CD14-positive monocyte (primary cell): ENCODE data around the gene KIF13A. TPM values are rescaled to one million over a fixed set of nuclear protein-coding genes. Genes with fewer than 3 reads are reported as not detected.

Source experiments
- DNase-seq, 3 donors: peaks; one replicate each; pipeline ENCODE4 v3.0.0-alpha.2; 2011 to 2022
- H2AFZ ChIP-seq: 2 replicates; pipeline ENCODE4 v1.6.0; 2012; ENCODE audit warnings: mild to moderate bottlenecking, low read depth, low read length, inconsistent platforms; ENCODE audit not compliant: insufficient read depth, poor library complexity, severe bottlenecking
- H3K27ac ChIP-seq, 2 donors: 1 replicate in 1 of 2; 2 replicates in 1 of 2; pipeline ENCODE4 v1.5.1; 2012 to 2013; ENCODE audit warnings: low read length in 2 of 2, control low read depth in 1 of 2, inconsistent platforms in 1 of 2, low read depth in 1 of 2, mild to moderate bottlenecking in 1 of 2
- H3K27me3 ChIP-seq, 2 donors: one replicate each; pipeline versions ENCODE4 v1.6.0 to v1.6.1; 2011 to 2013; ENCODE audit warnings: low read length in 2 of 2; ENCODE audit not compliant: control insufficient read depth in 2 of 2, insufficient read depth in 2 of 2
- H3K36me3 ChIP-seq, 2 donors: replicated peaks in 1 of 2; 1 replicate in 1 of 2; 2 replicates in 1 of 2; pipeline versions ENCODE4 v1.5.1 to v1.6.1; 2012 to 2013; ENCODE audit warnings: low read length in 2 of 2, control low read depth in 1 of 2, inconsistent platforms in 1 of 2, mild to moderate bottlenecking in 1 of 2; ENCODE audit not compliant: insufficient read depth in 2 of 2, control insufficient read depth in 1 of 2
- H3K4me1 ChIP-seq, 2 donors: 1 replicate in 1 of 2; 2 replicates in 1 of 2; pipeline versions ENCODE4 v1.5.1 to v1.6.1; 2012 to 2013; ENCODE audit warnings: low read length in 2 of 2, control low read depth in 1 of 2, inconsistent platforms in 1 of 2, mild to moderate bottlenecking in 1 of 2, moderate library complexity in 1 of 2; ENCODE audit not compliant: insufficient read depth in 2 of 2, control insufficient read depth in 1 of 2
- H3K4me2 ChIP-seq: replicated peaks from 2 replicates; pipeline ENCODE3; 2012; ENCODE audit warnings: low read length, moderate library complexity, mild to moderate bottlenecking; ENCODE audit not compliant: poor library complexity, severe bottlenecking; ENCODE audit errors: extremely low read depth
- H3K4me3 ChIP-seq, 3 experiments: fragments of 200-600 bp in 1 of 3; sonication (generic) in 1 of 3; replicated peaks in 1 of 3; 1 replicate in 2 of 3; 2 replicates in 1 of 3; pipeline ENCODE4 v1.5.1; 2011 to 2013; ENCODE audit warnings: low read length in 3 of 3, mild to moderate bottlenecking in 3 of 3, control low read depth in 2 of 3, low read depth in 2 of 3, inconsistent platforms in 1 of 3, moderate library complexity in 1 of 3
- H3K79me2 ChIP-seq: 2 replicates; pipeline ENCODE4 v1.6.0; 2012; ENCODE audit warnings: mild to moderate bottlenecking, control low read depth, inconsistent platforms, low read length, moderate library complexity; ENCODE audit not compliant: insufficient read depth
- H3K9ac ChIP-seq: 2 replicates; pipeline ENCODE4 v1.6.0; 2017; ENCODE audit warnings: low read length, mild to moderate bottlenecking; ENCODE audit not compliant: insufficient read depth, poor library complexity, severe bottlenecking
- H3K9me3 ChIP-seq, 2 donors: replicated peaks in 1 of 2; 1 replicate in 1 of 2; 2 replicates in 1 of 2; pipeline versions ENCODE4 v1.5.1 to v1.6.1; 2012 to 2013; ENCODE audit warnings: low read length in 2 of 2, control low read depth in 1 of 2; ENCODE audit not compliant: control insufficient read depth in 1 of 2, insufficient read depth in 1 of 2
- H4K20me1 ChIP-seq: 2 replicates; pipeline ENCODE4 v1.6.0; 2012; ENCODE audit warnings: mild to moderate bottlenecking, low read length, control low read depth, moderate library complexity; ENCODE audit not compliant: insufficient read depth
- H3K27ac Mint-ChIP-seq, 7 donors: one replicate each; pipeline ENCODE4 v1.8.0; 2020; ENCODE audit warnings: mild to moderate bottlenecking in 7 of 7, mixed read lengths in 7 of 7, moderate library complexity in 6 of 7, inconsistent platforms in 2 of 7
- H3K27me3 Mint-ChIP-seq, 3 donors: one replicate each; pipeline ENCODE4 v1.8.0; 2021 to 2022; ENCODE audit warnings: low read depth in 3 of 3, mild to moderate bottlenecking in 3 of 3, mixed read lengths in 3 of 3, moderate library complexity in 3 of 3, inconsistent platforms in 1 of 3
- H3K36me3 Mint-ChIP-seq, 2 donors: one replicate each; pipeline ENCODE4 v1.8.0; 2020; ENCODE audit warnings: mixed read lengths in 2 of 2, inconsistent platforms in 1 of 2, mild to moderate bottlenecking in 1 of 2
- H3K4me1 Mint-ChIP-seq: one replicate; pipeline ENCODE4 v1.8.0; 2020; ENCODE audit warnings: mild to moderate bottlenecking, mixed read lengths
- H3K4me3 Mint-ChIP-seq, 2 donors: one replicate each; pipeline ENCODE4 v1.8.0; 2020; ENCODE audit warnings: mild to moderate bottlenecking in 2 of 2, mixed read lengths in 2 of 2, moderate library complexity in 1 of 2
- H3K9me3 Mint-ChIP-seq, 7 donors: one replicate each; pipeline ENCODE4 v1.8.0; 2020 to 2022; ENCODE audit warnings: mixed read lengths in 7 of 7, mild to moderate bottlenecking in 6 of 7, moderate library complexity in 6 of 7, inconsistent platforms in 2 of 7
- WGBS: methylation state at CpG from one replicate; pipeline ENCODE4 v1.1.5; 2013; ENCODE audit warnings: missing lambda C conversion rate; ENCODE audit not compliant: insufficient coverage; 5-methylcytosine and 5-hydroxymethylcytosine counted together
- intact Hi-C, 2 donors: fragments of 100-400 bp; cut with micrococcal nuclease; formaldehyde crosslinking; loops; one replicate each; pipeline versions ENCODE4 v1.15.0 to v1.15.1; 2023
- polyA plus RNA-seq, 3 donors: library from polyadenylated mRNA; depleted of rRNA in 1 of 3; unstranded in 2 of 3; stranded (reverse) in 1 of 3; fragments of 300-500 nt in 2 of 3; fragments of >200 nt in 1 of 3; fragmentation: Illumina TruSeq in 2 of 3; gene quantifications; 1 replicate in 2 of 3; 2 replicates in 1 of 3; pipeline ENCODE4 v1.2.3, GENCODE V29; 2012 to 2021
- TF ChIP-seq, protein P1 (sequence below): fragments of 200-600 bp; IDR thresholded peaks from one replicate; pipeline ENCODE4 v1.8.0; 2022; ENCODE audit warnings: antibody characterized with exemption, mild to moderate bottlenecking

KIF13A gene
- polyA plus RNA-seq, 3 donors, result 2.9 to 28.4 (median 6.0) TPM

GRCh38 chr6:17910189-17910588, 77.2 kb downstream of the KIF13A start:
- H3K27me3 Mint-ChIP-seq, result peaks cover 0 to 2% (median 0%) of the 10 kb centered on the region in 3 donors
- Histone ChIP-seq H3K27me3 (no peaks in the 10 kb centered on the region), H3K4me1 (peaks cover 45 to 58% of the 10 kb centered on the region in 2 donors), H2AFZ (no peak overlapping the region), H3K4me2 (peak overlapping the region; percentile 34), H4K20me1 (peaks cover 5% of the 10 kb centered on the region), H3K9ac (no peak overlapping the region), H3K4me3 (peak overlapping the region in 1 of 3 experiments; percentile 13), H3K79me2 (peaks cover 76% of the 10 kb centered on the region), H3K36me3 (no peaks in the 10 kb centered on the region), H3K9me3 (no peaks in the 10 kb centered on the region), H3K27ac (peak overlapping the region in 1 of 2 donors; percentile 93)
- H3K36me3 Mint-ChIP-seq, result peaks cover under 1% of the 10 kb centered on the region in 2 donors
- peak in 1 of 3 donors; percentile 33 for DNase-seq
- TF ChIP-seq, protein P1, sequence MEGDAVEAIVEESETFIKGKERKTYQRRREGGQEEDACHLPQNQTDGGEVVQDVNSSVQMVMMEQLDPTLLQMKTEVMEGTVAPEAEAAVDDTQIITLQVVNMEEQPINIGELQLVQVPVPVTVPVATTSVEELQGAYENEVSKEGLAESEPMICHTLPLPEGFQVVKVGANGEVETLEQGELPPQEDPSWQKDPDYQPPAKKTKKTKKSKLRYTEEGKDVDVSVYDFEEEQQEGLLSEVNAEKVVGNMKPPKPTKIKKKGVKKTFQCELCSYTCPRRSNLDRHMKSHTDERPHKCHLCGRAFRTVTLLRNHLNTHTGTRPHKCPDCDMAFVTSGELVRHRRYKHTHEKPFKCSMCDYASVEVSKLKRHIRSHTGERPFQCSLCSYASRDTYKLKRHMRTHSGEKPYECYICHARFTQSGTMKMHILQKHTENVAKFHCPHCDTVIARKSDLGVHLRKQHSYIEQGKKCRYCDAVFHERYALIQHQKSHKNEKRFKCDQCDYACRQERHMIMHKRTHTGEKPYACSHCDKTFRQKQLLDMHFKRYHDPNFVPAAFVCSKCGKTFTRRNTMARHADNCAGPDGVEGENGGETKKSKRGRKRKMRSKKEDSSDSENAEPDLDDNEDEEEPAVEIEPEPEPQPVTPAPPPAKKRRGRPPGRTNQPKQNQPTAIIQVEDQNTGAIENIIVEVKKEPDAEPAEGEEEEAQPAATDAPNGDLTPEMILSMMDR, result no peak
- intact Hi-C loops, result loop anchor here in 1 of 2 donors (10.0 kb wide), 1 partner anchor 85 kb away; no protein-coding TSS in a partner anchor
- H3K9me3 Mint-ChIP-seq, result peaks cover 0 to 1% (median 0%) of the 10 kb centered on the region in 7 donors
- no CpG with 5 or more reads among the region's 2 CpGs for WGBS
- H3K4me1 Mint-ChIP-seq, result peaks cover 59% of the 10 kb centered on the region
- H3K4me3 Mint-ChIP-seq, result no peak overlapping the region
- peak overlapping the region; percentile 24 to 99 (median 92) for H3K27ac Mint-ChIP-seq

DNA sequence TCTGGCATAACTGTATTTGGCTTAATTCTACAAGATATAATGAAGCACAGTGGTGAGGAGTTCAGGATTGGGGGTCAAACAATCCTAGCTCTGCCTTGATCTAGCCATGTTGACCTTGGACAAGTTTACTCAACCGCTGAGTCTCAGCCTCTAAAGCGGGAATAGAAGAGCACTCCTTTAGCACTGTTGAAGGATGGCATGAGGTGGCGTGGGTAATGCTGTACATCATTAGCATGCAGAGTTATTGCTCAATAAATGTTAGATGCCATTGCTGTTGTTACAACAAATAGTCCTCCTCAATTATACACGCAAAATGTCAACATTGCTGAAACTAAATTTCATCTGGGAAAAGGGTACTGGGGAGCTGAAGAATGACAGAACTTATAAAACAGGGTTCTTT, 78.6 kb downstream of the KIF13A start:
- Histone ChIP-seq H2AFZ (no peak overlapping the region), H3K4me3 (peak overlapping the region in 1 of 3 experiments; percentile 67), H3K9ac (no peak overlapping the region), H3K79me2 (peaks cover 78% of the 10 kb centered on the region), H3K4me1 (peaks cover 45 to 58% of the 10 kb centered on the region in 2 donors), H3K36me3 (no peaks in the 10 kb centered on the region), H3K9me3 (no peaks in the 10 kb centered on the region), H3K27me3 (no peaks in the 10 kb centered on the region), H3K27ac (peak overlapping the region; percentile 88 to 93), H4K20me1 (no peaks in the 10 kb centered on the region), H3K4me2 (no peak overlapping the region)
- H3K36me3 Mint-ChIP-seq, result no peaks in the 10 kb centered on the region
- peak; percentile 51 to 83 (median 77) for DNase-seq
- WGBS, result no CpG with 5 or more reads among the region's 4 CpGs
- peak overlapping the region; percentile 92 to 99 (median 98) for H3K27ac Mint-ChIP-seq
- intact Hi-C loops, result loop anchor here in 1 of 2 donors (10.0 kb wide), 1 partner anchor 204 kb away; the partner anchor contains the start of gene NUP153
- TF ChIP-seq, protein P1, result no peak
- peaks cover 63% of the 10 kb centered on the region for H3K4me1 Mint-ChIP-seq
- H3K4me3 Mint-ChIP-seq, result peak overlapping the region in 1 of 2 donors; percentile 43
- peaks cover 0 to 1% (median 0%) of the 10 kb centered on the region in 7 donors for H3K9me3 Mint-ChIP-seq
- peaks cover 0 to 2% (median 0%) of the 10 kb centered on the region in 3 donors for H3K27me3 Mint-ChIP-seq
